NCI-H2227 (cell line): Measurements from ENCODE around the gene IRAG1.
A peak's percentile ranks its signal among the peaks of the same experiment; 100 is the strongest.

Source experiments
- DNase-seq: peaks from one replicate; lab custom pipeline; 2025; ENCODE audit not compliant: unreplicated experiment; lab: John Stamatoyannopoulos, UW

IRAG1 gene

GRCh38 chr11:10670099-10670498, 23.5 kb downstream of the IRAG1 start:
- no peak for DNase-seq

GRCh38 chr11:10669258-10670033, 24.1 kb downstream of the IRAG1 start:
- DNase-seq, result peak; percentile 48

- DNase-seq, result no peak
Observed at GRCh38 chr11:10667521-10667885, 26.1 kb downstream of the IRAG1 start.

- DNase-seq, result no peak
Observed at GRCh38 chr11:10666556-10667520, 26.7 kb downstream of the IRAG1 start.

GRCh38 chr11:10664496-10664895, 29.1 kb downstream of the IRAG1 start:
- no peak for DNase-seq

GRCh38 chr11:10663990-10664389, 29.6 kb downstream of the IRAG1 start:
- no peak for DNase-seq

GRCh38 chr11:10663365-10663764, 30.2 kb downstream of the IRAG1 start:
- DNase-seq, result no peak

GRCh38 chr11:10660323-10660722, 33.2 kb downstream of the IRAG1 start:
- no peak for DNase-seq

- peak; percentile 7 for DNase-seq
Observed at GRCh38 chr11:10659339-10660216, 34.0 kb downstream of the IRAG1 start.

GRCh38 chr11:10658621-10659338, 34.8 kb downstream of the IRAG1 start:
- no peak for DNase-seq

- no peak for DNase-seq
Observed at GRCh38 chr11:10657308-10658271, 36.0 kb downstream of the IRAG1 start.

- no peak for DNase-seq
Observed at GRCh38 chr11:10655943-10656576, 37.5 kb downstream of the IRAG1 start.

- DNase-seq, result no peak
Observed at GRCh38 chr11:10655227-10655626, 38.3 kb downstream of the IRAG1 start.

GRCh38 chr11:10654811-10655150, 38.8 kb downstream of the IRAG1 start:
- DNase-seq, result no peak

- DNase-seq, result peak; percentile 53
Observed at GRCh38 chr11:10653946-10654810, 39.4 kb downstream of the IRAG1 start.

- DNase-seq, result no peak
Observed at GRCh38 chr11:10653261-10653660, 40.3 kb downstream of the IRAG1 start.

GRCh38 chr11:10651656-10652361, 41.7 kb downstream of the IRAG1 start:
- no peak for DNase-seq
